GM21717 (cell line): Measurements from ENCODE around the gene ATAD3A.
"Not testable (repeated sequence)": the region's sequence is repeated elsewhere in the genome, so short reads cannot be mapped to it uniquely, and the experiment has no call there.

ENCODE experiments used
- ATAC-seq: cut with Tn5 transposase; IDR thresholded peaks from one replicate; pipeline ENCODE4 v1.9.1; 2021; ENCODE audit warnings: mild to moderate bottlenecking, moderate library complexity; ENCODE audit not compliant: unreplicated experiment

The ATAD3A gene

DNA sequence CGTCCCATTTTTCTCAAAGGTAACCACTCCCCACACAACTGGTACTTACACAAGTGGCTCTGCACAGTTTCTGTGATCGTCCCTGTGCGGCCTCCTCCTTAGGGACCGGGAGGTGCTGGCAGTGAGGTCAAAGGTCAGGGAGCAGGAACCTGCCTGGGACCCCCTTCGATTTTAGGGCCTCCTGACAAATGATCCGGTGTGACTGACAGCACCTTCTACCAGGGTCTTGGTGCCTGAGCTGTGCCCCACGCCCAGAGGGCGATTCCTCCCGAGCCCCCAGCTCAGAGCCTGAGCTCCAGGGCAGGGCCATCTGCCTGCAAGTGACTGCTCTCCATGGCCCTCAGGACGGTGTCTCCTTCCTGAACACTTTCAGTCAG lies 40.3 kb downstream of the ATAD3A start:
- no peak for ATAC-seq

DNA sequence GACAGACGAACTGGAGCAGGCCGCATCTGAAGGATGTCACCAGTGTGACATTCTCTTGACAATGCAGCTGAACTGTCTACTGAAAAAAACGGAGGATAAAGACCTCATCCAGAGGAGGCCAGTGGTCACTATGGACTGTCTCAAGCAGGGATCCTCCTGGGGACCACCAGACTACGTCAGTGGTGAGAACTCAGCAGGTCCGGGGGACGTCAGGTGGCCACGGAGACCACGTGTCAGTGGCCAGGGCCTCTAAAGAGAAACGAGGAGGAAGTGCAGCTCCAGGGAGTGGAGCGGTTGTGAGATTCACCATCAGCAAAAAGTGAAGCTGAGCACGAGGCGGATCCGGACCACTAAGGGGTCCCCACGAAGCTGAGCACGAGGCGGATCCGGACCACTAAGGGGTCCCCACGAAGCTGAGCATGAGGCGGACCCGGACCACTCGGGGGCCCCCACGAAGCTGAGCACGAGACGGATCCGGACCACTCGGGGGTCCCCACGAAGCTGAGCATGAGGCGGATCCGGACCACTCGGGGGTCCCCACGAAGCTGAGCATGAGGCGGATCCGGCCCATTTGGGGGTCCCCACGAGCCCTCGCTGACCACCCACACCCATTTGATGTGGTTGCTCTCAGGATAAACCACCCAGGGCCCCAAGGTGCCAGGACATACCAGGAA lies 42.0 kb downstream of the ATAD3A start:
- ATAC-seq, result no peak

DNA sequence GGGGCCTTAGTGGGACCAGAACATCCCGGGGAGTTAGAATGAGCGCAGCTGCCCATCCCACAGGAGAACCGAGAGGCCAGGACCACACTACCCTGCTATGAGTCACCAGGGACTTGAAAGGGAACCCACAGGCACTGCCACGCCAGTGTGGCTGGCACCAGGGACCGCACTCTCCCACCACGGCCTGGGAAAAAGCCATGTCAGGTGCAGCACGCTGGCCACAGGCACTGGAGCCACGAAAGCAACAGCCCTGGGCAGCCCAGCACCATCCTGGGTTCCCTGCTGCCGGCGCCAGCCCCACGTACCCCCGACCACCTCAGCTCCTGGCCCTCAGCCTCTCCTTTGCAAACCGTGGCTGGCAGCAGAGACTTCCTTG lies 42.6 kb downstream of the ATAD3A start:
- no peak for ATAC-seq

DNA sequence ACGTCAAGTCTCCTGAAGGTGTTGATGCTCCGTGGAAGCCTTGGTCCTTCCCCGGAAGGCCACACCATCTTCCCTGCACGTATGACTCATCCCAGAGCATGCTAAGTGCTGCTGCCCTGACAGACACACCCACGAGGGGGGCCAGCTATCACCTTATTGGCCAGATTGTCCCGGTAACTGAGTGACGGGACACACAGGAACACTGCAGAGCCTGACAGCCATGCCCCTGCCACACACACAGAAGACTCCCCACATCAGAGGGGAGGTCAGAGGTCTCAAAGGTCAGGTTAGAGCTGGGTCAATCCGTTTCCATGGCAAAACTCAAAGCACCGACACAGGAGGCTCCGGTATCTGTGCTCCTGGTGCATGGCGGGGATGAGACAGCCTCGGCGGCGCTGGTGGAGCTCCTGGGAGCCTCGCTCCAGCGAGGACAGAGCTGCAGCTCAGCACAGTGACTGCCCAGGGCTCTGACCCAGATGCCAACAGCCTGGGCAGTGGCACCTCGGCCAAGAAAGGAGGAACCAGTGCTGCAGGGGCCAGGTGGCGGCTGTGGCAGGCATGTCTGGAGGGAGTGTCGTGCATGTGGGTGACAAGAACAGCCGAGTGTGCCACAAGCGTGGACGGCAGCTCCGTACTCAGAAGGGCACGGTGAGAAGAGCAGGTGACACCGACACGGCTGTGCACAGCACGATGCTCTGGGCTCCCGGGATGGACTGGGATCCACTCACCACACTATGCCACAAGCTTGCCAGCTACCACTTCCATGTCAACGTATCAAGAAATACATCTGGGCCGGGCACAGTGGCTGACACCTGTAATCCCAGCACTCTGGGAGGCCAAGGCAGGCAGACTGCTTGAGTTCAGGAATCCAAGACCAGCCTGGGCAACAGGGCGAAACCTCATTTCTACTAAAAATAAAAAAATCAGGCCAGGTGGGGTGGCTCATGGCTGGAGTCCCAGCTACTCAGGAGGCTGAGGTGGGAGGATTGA lies 43.3 kb downstream of the ATAD3A start:
- no peak for ATAC-seq

DNA sequence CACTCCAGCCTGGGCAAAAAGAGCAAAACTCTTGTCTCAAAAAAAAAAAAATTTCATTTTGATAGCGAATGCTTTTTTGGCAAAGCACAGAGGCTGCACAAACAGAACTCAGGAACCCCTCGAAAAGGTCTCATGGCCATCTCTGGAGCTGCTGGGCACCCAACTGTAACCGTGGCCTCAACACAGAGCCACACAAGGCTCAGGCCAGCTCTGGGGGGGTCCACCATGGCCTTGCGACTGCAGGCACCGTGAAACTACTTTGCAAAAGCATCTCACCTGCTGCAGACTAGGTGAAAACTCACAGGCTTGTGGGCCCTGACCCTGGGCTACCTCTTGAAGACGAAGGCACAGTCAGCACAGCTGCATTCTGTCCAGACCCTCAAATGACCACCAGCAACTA lies 44.5 kb downstream of the ATAD3A start:
- ATAC-seq, result no peak

DNA sequence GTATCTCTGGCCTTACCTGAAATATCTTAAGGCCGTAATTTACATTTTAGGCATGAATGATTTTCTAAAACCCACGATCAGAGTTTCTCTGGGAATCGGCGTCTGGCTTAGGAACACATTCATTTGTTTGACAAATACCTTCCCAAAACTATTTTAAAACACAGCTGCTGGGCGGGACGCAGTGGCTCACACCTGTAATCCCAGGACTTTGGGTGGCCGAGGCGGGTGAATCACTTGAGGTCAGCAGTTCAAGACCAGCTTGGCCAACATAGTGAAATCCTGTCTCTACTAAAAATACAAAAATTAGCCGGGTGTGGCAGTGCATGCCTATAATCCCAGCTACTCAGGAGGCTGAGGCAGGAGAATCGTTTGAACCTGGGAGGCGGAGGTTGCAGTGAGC lies 45.0 kb downstream of the ATAD3A start:
- ATAC-seq, result not testable (repeated sequence)

DNA sequence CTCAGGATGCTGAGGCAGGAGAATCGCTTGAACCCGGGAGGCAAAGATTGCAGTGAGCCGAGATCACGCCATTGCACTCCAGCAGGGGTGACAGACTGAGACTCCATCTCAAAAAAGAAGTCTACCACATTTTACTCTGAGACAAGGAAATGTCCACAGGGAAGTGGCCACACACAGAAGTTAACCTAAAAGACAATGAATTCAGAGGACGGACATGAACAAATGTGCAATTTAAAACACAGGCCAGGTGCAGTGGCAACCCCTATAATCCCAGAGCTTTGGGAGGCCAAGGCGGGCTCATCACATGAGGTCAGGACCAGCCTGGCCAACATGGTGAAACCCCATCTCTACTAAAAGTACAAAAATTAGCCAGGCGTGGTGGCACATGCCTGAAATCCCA lies 45.7 kb downstream of the ATAD3A start:
- ATAC-seq, result not testable (repeated sequence)

DNA sequence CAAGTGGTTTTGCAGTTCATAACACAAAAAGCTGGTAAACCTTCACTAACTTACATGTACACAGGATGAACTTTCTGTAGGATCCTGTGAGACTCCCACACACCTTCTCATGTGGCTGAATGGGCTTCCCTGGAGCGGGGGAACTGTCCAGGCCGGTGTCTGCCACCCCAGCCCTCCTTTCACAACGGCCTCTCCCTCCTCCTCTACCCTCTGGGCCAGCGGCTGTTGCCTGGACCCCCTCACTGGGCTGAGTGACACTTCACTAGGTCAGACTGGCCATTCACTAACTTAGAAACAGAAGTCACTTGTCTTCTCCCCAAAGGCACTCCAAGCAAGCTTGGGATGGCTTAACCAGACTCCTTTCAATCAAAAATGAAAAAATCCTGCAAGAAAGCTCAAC lies 46.6 kb downstream of the ATAD3A start:
- no peak for ATAC-seq

DNA sequence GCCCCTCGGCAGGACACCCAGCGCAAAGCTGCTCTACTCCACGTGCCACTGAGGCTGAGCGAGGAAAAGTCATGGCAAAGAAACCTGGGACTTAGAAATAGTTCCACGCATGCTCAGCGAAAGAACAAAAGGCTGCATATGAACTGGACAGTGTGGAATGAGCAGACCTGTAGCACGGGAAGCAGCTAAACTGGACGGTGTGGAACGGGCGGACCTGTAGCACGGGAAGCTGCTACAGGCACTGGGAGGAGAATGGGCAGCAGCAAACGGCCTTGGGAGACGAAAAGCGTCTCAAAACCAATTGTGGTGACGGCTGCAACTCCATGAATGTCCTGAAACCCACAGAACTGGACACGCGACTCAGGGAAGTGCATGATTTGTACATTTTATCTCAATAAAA lies 47.1 kb downstream of the ATAD3A start:
- ATAC-seq, result no peak

DNA sequence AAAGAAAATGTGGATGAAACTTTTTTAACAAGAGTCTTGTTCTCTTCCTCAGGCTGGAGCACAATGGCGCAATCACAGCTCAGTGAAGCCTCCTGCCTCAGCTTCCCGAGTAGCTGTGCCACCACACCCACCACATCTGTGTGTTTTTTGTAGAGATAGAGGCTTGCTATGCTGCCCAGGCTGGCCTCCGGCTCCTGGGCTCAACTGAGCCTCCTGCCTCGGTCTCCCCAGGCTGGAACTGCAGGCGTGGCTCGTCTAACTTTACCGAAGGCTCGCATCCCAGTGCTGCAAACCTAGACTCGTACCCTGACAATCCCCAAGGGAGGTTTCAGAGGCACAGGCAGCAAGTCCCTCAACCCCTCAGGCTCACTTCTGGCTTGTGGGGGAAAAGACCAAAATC lies 48.2 kb downstream of the ATAD3A start:
- ATAC-seq, result no peak

DNA sequence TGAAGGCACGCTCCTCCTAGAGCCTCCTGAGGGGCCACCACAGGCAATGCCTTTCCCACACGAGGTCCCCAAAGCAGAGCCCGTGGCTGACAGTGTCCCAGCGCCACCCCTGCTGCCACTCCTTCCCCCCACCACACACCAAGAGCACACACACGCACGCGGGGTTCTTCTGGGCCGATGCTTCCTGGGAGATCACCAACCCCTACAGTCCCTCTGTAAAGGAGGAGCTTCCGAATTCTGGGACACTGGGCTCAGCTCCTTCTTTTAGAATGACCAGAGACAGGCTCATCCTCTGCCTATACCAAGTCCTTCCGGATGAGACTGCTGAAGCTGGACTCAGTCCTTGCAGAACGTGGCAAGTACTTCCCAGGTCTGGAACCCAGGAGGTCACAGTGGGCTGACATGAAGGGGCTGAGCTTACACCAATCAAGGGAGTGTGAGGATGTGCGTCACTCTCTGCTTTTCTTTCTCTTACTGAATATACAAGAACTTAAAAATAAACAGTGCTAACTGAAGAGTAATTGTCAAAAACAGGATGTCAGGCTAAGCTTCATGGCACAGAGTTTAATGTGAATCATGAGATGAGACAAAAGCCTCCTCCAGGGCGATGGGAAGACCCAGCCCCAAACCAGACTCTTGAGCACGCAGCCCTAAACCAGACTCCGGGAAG lies 50.0 kb downstream of the ATAD3A start:
- ATAC-seq, result no peak

DNA sequence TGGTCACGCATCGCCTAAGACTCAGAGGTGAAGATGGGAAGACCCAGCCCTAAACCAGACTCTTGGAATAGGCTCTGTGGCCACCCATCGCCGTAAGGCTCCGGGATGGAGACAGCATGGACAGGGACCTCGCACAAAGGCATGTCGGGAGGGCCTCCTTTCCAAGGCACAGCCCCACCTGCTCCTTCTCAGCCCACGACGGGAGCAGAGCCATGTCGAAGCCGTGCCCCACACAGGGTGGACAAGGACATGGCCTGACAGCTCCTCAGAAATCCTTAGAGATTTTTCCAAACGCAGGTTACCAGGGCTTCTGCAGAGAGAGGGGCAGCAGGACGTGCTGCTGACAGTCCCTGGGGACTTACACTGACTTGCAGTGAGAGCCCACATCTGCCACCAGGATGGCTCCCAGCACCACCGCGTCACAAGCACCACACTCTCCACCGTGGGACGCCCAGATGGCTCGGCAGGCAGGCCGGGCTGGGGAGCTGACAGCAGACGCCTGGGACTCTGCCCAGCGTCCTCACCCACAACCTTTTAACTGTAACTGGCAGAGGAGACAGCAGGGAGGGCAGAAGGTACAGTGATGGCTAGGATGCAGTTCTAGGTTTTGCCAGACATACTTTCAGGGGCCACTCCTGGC lies 50.7 kb downstream of the ATAD3A start:
- ATAC-seq, result no peak

DNA sequence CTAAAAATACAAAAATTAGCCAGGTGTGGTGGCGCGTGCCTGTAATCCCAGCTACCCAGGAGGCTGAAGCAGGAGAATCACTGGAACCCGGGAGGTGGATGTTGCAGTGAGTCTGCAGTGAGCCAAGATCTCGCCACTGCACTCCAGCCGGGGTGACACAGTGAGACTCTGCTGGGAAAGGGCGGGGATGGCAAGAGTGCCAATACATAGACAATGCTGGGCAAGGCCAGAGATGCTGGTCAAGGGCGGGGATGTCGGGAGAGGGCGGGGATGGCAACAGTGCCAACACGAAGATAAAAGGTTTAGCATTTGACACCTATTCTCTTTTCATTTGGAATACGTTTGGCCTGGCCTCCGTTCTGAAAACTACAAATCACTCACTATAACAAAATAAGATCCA lies 51.7 kb downstream of the ATAD3A start:
- no peak for ATAC-seq

DNA sequence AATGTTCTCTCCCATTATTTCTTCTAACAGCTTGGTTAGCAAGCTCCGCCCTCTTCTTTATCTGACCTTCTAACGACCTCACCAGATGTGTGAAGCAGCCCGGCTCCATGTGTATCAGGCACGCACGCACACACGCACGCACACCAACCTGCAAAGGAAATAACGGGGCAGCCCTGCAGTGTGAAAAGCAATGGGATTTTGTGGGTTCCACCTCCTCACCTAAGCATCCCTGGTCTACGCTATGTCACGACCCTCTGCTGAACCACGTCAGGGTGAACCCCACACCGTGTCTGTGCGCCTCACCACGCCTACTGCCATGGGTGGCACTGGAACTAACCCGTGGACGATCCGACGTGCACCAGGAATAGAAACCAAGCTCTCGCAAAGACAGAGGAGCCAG lies 52.3 kb downstream of the ATAD3A start:
- ATAC-seq, result no peak

DNA sequence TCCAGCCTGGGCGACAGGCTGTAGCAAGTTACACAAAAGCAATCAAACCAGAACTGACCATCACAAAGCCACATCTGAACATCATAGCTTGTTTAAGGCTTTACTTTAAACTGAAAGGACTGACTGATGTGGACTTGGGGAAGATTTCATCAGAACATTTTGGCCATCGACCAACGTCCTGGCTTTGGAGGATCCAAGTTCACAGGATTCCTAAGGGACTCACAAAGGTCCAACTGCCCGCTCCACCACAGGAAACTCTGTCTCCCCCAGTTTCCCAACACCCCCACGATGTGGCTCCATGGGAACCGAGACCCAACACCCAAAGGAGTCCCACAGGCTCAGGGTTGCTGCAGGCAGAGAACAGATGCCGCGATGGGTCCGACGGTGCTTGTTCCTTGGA lies 53.4 kb downstream of the ATAD3A start:
- ATAC-seq, result no peak

DNA sequence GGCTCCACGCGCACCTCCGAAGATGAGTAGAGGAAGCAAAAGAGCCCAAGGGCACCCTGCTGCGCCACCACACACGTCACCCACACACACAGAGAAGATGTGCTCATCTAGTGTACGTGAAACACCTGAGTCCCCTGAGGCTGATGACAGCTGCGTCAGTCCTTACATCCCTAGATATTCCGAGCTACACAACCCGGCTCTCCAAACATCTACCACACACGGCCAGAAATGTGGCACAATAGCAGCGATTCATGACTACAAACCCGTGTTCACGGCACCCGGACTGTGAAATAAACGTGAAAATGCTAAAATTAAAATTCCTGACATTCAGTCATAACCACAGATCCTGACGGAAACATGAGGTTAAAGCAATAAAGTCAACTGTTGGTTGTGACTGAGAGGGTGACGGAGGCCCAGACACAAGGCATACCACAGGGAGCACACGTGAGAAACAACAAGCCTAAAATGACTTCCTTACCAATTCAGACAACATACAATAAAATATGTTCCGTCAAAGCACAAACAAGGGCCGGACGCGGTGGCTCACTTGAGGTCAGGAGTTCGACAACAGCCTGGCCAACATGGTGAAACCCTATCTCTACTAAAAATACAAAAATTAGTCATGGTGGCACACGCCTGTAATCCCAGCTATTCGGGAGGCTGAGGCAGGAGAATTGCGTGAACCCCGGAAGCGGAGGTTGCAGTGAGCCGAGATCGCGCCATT lies 55.4 kb downstream of the ATAD3A start:
- ATAC-seq, result no peak

DNA sequence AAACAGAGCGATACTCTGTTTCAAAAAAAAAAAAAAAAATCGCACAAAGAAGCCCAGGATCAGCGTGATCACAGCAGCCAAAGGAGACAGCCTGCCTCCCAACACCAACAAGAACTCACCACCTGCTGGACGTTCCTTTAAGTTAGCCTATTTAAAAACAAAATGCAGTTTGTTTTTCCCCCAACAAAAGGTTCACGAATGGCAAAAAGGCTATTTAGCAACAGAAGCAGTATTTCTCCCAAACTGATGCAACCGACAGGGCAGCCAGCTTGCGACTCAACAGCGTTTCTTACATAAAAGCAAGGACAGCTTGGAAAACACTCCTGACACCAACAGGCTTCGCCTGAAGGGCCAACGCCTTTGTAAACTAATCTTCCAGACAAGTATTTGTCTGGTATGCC lies 55.9 kb downstream of the ATAD3A start:
- ATAC-seq, result no peak

DNA sequence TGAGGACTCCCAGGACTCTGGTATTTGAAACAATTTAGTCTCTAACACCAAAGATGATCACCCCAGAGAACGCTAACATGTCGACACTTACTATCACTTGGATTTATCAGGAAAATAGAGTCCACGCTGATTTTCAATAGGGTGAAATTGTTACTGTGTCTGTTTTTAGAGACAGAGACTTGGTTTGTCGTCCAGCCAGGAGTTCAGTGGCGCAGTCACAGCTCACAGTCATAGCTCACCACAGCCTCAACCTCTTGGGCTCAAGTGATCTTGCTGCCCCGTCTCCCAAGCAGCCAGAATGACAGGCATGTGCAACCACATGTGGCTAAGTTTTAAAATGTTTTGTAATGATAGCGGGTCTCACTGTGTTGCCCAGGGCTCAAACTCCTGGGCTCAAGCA lies 57.4 kb downstream of the ATAD3A start:
- no peak for ATAC-seq

DNA sequence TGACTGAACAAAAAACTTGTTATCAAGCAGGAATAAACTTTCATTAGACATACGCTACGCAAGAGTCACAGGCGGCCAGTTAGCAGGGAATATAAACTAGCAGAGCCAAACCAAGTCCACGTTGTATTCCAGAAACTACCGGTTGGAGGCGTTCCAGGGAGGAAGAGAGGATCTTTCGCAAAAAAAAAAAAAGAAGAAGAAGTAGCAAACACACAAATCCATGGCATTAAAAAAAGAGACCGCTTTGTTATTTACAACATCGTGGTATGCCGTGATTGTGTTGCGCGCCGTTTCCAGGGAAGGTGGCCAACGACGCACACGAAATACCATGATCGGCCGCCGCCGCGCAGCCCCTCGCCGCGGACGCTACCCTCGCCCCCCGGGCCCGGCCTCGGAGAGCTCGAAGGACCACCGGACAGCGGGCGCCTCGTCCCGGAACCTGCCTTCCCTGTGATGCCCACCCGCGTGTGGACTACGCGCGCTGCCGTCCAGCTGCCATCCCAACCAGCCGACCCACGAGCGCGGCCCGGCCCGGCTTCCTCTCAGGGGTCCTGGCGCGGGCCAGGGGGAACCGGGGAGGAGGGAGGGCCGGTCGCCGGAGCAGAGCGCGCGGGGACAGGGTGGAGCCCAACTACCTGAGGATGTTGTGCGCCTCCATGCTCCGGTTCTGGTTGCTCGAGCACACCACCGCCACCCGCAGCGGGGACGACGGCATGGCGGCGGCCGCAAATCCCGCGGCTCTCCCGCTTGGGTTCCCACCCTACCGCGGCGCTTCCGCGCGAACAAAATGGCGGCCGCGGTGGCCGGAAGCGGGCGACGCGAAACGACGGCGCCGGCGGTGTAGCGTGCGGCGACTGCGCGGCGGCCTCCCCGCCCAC lies 62.1 kb downstream of the ATAD3A start:
- ATAC-seq, result peak; percentile 43
